Cortex of kidney (tissue), 1 donor: Measurements from ENCODE around the gene SMIM36.
"Not testable (repeated sequence)": the region's sequence is repeated elsewhere in the genome, so short reads cannot be mapped to it uniquely, and the experiment has no call there.

Experiments used
- DNase-seq: peaks from one replicate; lab custom pipeline; 2025; lab: John Stamatoyannopoulos, UW

SMIM36 gene

DNA sequence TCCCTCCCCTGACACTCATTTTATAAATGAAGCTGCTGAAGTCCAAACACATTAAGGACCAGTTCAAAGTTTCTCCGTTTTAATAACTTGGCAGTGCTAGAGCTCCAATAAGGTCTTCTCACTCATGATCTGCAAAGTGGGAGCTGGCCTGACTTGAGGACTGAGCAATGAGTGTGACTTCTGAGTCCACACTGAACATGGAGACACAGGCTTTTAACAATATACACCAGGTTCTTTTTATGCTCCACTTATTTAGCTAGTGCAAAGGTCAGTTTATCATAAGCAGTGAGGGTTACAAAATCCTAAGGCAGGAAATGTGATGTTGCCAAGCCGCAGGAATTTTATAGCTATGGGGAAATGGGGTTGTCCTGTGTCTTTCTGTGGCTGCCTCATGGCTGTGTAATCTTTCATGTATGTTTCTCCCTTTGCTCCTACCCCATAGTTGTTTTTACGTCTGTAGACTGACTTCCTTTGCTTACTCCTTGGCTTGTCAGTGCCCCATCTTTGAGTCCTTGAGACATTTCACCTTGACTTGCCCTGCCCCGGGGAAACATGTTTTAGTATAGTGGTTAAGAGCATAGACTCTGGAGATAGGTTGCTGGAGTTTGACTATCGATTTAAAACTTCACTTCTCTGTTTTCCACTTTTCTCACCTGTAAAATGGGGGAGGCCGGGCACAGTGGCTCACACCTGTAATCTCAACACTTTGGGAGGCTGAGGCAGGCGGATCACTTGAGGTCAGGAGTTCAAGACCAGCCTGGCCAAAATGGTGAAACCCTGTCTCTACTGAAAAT is 77.4 kb downstream of the SMIM36 start:
- DNase-seq = no peak

DNA sequence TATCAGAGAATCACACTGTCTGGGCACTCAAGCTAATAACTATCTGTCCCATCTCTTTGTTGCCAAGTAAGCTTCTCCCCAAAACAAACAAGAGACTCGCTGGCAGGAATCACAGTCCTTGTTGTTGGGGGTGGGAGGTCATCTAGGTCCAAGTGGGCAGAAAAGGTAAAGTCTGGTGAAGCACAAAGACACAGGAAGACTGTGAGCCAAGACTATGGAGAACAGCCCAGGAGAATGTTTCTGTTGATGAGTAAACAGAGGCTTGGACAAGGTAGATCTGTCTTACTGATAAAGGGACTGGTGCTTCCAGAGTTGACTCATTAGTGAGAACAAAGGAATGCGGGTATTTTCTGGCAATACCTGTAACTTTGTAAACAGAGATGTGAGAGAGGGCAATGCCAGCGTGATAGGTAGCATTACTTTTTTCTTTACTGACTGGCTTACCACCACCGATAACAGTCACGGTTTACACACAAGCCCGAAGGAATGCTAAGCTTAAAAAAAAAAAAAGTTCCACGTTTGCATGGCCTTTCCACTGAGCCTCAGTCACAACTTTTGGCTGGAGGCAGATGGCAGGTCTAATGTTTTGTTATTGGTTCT is 78.1 kb downstream of the SMIM36 start:
- DNase-seq = no peak

DNA sequence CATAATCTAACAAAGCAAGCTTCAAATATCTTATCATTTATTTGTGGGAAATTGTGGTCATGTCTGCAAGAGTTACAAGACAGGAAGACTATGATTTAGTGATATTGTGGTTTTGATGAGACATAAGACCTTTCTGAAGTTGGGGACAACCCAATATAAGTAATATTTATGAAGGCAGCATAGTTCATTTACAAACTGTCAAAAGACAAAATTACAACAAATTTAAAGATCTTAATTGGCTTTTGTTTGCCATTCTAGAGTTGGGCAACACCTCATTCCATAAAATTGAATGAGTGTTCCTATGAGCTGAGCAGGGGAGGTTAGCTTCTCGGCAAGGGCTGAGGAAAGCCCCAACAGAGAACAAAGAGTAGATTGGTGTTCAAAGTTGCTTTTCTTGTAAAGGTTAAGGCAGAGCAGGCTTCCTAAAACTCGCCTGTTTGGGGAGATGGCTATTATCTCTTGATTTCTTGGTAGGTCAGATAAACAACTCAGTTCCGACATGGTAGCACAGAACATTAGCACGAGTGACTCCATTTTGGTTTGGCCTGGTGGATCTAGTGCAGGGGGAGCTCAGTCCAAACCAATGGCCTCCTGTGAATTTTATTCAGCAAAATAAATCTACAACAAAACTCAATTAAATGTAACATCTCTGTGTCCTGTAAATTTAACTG is 78.8 kb downstream of the SMIM36 start:
- no peak for DNase-seq

DNA sequence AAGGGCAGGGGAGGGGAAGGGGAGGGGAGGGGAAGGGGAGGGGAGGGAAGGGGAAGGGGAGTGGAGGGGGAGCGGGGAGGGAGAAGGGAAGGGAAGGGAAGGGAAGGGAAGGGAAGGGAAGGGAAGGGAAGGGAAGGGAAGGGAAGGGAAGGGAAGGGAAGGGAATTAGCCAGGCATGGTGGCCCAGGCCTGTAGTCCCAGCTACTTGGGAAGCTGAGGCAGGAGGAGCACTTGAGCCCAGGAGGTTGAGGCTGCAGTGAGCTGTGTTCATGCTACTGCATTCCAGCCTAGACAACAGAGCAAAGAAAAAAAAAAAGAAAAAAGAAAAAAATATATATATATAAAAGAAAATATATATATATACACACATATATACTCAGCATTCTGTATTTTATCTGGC is 79.3 kb downstream of the SMIM36 start:
- not testable (repeated sequence) for DNase-seq

DNA sequence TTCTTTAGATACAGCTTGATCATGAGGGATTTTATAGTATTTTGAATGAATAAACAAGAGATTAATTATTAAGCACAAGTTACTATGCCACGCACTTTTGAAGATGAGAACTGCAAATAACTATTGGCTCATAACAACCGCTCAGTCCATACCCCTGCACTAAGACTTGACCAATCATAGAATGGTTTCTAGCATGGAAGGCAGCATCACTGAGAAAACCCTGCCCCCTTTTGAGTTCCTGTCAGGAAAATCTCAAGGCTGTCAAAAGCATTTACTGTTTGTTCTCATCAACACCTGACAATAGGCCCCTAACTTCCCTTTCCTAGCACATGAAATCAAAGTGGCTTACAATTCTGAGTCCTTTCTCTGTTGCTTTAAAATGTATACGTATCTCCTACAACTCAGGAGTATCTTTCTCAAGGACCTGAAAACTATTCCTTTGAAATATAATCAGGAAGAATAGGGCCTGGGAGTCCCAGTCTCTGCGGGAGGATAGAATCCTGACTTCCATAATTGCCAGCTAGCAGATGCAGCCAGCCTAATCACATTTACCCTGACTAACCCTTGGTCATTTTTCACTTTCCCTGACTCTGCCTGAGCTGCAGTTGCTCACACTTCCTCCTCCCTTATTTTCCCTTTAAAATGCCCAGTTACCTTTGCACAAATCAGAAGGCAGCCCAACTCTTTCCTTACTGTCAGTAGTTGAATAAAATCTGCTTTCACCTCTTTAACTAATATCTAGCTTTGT is 80.5 kb downstream of the SMIM36 start:
- DNase-seq = no peak

DNA sequence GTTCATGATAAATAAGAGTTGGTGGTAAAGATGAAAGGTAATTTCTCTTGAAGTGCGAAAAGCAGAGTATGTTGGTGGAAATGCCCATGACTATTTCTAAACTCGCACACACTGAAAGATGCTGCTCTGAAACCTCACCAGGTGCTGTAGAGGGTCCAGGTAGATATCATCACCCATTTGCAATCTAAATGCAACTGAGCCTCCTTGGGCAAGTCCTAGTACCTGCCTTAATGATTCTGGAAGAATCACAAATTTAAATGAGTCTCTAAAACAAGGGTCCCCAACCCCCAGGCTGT is 83.7 kb downstream of the SMIM36 start:
- no peak for DNase-seq

DNA sequence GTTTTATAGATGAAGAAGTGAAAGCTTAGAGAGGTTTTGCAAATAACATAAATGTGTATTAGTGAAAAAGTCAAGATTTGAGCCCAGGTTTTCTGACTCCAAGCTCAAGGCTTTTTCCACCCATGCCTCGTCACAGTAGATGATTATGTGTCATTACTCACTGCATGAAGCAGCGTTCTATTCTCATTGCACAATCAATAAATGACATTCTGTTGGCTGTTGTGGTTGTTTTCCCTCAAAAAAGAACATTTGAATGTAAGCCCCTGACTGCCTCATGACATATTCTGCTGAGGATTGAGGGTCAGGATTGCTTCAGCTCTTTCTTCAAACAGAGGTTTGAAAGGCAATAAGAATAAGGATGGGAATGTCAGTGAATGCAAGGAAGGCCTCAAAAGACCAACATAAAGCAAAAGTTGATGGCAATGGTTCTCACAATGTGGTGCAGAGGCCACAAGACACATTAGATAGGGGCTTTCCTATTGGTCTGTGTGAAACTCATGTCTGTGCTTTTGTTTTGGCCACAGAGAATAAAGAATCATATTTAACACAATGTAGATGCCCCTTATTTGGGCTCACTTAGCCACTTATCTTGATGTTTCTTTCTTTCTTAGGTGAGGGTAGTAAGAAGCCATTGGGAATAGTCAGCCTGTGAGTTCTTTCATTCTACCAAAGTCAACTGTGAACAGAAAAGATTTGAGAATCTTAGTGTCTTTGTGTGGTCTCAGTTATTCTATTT is 84.2 kb downstream of the SMIM36 start:
- no peak for DNase-seq

DNA sequence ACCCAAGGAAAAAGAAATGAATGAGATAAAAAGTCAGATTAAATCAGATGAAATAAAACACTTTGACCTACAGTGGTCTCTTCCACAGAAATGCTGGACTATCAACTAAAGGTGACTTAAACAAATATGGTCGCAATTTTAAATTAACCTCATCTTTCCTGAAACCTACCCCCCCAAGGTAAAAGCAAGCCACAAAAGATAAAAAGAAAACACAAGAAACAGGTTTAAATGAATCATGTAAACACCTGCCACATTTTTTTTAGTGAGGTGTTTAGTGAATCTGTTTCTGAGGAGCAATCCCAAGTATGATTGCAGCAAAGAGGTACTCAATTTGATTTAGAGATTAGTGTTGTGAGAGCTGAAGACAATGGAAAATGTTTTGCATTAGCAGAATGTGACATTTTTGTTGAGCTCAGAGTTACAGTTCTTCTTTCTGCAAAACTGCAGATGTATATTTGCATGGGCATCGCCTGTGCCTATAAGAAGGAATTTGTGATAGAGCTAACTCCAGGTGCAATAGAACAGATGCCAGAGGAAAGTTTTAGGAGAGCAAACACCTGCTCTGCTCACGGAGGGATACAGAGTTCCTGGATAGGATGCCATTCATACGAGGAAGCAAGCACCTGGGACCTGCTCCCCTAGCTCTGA is 86.2 kb downstream of the SMIM36 start:
- no peak for DNase-seq

DNA sequence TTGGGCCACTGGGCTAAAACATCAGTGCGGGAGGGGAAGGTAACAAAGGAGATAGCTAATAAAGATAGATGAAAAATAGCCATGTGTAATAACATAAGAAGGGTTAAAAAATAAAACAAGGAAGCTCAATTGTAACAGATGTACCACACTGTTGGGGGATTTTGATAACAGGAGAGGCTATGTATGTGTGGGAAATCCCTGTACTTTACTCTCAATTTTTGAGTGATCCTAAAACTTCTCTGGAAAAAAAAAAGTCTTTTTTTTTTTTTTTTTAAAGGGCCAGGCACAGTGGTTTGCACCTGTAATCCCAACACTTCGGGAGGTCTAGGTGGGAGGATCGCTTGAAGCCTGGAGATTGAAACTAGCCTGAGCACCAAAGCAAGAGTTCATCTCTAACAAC is 87.7 kb downstream of the SMIM36 start:
- no peak for DNase-seq

DNA sequence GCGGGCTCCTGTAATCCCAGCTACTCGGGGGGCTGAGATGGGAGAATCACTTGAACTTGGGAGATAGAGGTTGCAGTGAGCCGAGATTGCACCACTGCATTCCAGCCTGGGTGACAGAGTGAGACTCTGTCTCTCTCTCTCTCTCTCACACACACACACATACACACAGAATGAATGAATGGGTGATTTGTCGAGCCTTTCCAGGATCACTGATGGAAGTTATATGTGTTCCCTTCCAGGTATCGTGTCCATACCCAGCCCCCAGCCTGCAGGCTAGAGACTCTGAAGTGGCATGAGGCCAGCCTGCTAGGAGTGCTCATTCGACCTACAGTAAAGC is 88.5 kb downstream of the SMIM36 start:
- DNase-seq = not testable (repeated sequence)

DNA sequence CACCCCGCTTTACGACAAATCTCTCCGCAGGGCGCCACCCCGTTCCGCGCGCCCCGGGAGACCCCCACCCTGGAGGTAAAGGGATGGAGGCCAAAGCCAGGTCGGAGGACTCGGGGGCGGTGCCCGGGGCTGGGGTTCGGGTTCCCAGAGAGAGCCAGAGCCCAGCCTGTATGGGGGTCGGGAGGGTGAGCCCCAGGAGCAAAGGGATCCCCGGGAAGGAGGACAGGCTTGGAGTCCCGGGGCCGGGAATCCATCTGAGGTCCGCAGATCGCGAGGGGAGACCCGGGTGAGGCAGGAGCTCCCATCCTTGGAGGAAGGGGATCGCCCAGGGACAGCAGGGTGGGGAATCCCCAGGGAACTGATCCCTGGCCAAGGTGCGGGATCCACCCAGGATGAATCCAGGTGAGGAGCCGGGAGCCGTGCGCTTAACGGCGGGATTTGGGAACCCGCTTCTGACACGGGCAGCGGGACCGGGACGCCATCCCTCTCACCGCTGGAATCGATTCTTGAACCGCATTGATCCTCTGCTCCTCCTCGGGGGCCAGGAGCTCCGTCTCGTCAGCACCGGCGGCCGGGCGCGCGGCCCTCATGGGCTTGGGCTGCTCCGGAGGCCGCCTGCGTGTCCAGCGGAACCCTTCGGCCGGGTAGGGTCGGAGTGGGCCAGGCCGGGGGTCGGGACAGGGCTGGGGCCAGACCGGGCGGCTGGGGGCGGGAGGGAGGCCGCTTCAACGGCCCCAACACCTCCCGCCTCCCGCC is 89.9 kb downstream of the SMIM36 start, which contains the start of gene MMD:
Gene MMD, minus strand, starts transcription at position 657 of the 756 bp plus-strand sequence. Its CDS starts 140 bp downstream, at position 517.
- DNase-seq = no peak

DNA sequence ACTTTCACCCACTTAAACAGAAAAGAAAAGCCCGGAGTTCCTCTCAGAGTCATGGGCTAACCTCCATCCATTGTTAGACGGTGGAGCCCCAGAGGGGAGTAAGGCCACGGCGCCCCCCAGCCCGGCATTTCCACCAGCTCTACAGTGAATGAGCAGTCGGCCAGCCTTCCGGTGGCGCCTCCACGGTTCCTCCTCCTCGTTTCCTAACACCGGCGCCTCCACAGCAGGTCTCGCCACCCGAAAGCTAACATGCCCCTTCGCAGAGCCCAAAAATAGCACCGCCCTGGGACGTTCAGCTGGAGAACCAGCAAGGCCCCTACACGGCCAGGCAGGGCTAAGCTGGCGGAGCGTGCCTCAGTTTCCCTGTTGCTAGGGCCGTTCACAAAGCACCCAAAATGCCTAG is 90.5 kb downstream of the SMIM36 start:
- no peak for DNase-seq

DNA sequence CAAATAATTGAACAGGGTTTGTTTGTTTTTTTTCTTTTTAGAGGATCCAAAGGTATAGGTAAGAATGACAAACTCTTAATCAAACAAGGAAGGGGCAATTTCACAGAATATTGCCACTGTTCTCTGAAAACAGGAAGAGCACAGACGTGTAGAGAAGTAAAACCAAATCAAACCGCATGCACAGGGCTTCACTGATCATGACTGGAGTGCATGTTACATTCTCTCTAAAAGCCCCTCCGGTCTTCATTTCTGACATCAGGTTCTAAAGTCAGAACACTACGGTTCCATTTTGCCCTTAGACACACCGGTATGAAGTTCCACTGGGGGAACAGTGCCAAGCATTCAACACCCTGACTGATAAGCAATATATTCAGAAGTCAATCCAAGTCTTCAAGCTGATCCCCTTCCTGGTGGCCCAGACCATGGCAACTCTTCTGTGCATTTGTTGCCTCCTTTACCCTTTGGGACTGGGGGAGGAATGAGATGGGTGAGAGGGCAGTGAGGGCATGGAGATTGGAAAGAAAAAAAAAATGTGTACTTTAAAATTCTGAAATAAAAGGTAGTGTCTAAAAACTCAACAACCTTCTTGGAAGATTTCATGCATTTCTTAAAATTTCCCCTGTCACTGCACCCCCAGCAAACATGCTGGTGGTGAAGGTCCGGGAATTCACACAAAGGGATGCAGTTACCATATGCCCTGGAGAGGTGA is 91.0 kb downstream of the SMIM36 start:
- DNase-seq = no peak

DNA sequence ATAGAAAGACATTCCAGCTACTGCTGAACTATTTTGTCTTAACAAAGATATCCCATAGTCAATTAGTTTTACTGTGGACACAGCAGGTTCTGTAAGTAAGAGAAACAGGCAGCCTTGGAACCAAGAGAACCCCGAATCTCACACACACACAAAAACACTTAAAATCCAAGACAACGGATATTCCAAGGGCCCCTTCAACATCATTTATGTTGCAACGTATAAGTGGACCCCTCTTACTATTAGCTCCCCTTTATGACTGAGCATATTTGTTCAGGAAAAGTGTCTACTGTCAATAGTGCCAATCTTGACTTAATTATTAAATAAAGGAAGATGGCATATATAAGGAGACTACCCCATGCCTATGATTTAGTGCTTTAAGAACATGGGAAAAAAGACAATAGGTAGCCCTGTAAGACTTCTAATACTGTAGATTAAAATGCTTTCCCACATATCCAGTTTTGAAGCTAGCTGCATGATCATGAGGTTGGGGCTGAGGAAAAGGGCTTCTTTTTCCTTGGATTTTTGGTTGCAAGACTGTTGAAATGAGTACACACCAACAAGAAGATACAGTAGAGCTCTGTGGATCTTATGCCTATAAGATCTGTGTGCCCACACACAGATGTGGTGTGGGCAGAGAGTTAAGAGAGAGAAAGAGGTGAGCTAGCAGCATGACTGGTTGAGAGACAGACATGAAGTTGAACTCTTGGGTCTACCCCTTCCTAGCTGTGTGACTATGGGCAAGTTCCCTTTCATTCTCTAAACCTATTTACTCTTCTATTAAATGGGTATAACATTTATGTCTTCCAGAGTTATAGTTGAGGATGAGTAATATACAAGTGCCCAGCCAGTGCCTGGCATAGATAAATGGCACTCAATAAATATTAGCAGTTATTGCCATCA is 92.6 kb downstream of the SMIM36 start:
- no peak for DNase-seq

DNA sequence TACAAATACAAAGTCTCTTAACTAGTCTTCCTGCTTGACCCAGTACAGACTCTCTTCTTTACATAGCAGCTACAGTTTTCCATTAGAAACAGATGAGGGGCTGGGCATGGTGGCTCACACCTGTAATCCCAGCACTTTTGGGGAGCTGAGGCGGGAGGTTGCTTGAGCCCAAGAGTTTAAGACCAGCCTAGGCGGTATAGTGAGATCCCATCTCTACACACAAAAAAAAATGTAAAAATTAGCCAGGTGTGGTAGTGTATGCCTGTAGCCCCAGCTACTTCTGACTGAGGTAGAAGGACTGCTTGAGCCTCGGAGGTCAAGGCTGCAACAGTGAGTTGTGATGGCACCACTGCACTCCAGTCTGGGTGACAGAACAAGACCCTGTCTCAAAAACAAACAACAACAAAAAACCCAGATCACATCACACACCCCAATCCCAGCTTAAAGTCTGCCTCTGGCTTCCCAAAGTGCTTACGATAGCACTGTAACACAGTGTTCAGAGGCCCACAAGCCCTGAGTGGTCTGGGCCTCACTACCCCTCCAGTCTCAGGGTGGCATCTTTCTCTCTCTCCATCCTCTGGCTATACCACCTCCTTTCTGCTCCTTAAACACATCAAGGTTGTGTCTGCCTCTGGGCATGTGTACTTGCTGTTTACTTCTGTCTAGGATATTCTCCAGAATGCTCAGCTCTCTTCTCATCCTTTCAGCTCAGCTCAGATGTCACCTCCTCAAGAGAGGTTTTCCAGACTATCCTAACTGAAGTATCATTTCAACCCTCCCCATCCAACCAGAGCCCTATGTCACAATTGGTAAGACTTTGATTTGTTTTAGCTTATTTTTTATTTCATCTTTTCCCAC is 93.6 kb downstream of the SMIM36 start:
- no peak for DNase-seq

DNA sequence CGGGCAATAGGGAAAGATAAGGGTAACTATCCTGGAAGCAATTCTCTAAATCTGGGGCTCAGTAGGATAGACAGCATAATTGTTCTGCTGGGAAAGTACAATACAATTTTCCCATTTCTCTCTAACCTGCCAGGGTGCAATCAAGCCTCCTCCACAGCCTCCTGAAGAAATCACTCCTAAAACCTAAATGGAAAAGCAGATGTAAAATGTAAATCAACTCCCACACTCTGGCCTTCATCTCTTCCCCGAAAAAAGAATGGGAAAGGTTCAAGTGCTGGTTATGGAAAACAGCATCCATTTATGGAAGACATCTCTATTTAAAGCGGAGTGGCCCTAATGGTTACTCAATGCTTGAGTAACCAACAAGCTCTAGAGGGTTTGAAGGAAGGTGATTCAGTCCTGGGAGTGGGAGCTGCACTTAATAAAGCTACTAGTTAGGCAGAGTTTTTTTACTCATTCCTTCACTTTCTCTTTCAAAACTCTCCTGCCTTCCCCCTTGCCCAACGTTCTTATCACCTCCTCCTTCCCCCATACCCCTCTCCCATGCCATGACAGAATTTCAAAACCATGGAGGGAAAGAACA is 94.7 kb downstream of the SMIM36 start:
- no peak for DNase-seq

DNA sequence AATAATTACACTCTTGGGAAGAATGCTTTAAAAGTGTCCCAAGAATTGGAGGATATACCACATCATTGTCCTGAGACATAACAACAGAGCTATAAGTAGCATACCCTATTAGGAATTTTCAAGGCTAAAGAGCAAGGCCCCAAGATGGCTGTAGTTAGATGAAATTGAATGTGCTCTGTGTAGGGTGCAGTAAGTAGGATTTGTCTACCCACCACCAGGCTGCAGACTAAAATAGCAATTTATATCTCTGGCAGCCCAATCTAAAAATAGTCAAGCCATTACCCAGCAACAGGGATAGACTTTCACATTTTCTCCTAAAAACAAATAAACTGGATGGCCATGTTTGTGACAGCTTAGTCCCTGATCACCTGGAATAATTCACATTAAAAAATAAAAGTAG is 95.3 kb downstream of the SMIM36 start:
- no peak for DNase-seq

DNA sequence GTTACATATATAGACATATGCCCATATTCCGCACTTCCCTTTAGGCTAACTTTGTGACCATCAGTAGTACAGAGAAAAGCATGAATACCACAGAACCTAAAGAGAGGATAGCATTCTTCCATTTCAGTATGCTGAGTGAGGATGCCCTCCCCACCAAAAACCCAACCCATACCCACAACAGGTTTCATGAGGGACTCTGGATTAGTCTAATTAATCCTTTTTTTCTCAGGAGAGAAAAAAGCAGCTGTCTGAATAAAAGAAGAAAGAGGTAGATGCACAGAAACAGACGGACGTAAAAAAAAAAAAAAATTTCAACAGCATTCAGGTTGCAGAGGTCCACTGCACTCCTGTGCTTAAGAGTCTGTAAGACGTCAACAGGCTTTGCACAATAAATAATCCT is 96.3 kb downstream of the SMIM36 start:
- no peak for DNase-seq
